Keratinocyte (primary cell): Measurements from ENCODE around the gene FAAP20. TPM values are rescaled to one million over a fixed set of nuclear protein-coding genes. Genes with fewer than 3 reads are reported as not detected.

ENCODE experiments used
- DNase-seq: peaks from one replicate; pipeline ENCODE4 v3.0.0-alpha.2; 2011; ENCODE audit warnings: low read depth, missing footprints, low spot score
- FAIRE-seq: peaks from 2 replicates; lab custom pipeline; 2011; peaks lifted over from hg19 to GRCh38; lab: Jason Lieb, UNC
- H2AFZ ChIP-seq: 2 replicates; pipeline ENCODE4 v1.6.0; 2012; ENCODE audit warnings: low read length, control low read depth, inconsistent platforms; ENCODE audit not compliant: control insufficient read depth
- H3K27ac ChIP-seq: 2 replicates; pipeline ENCODE4 v1.5.1; 2011; ENCODE audit warnings: low read length; ENCODE audit not compliant: control insufficient read depth, insufficient read depth
- H3K27me3 ChIP-seq: 3 replicates; pipeline ENCODE4 v1.6.0; 2011; ENCODE audit warnings: low read length; ENCODE audit not compliant: control insufficient read depth, insufficient read depth; ENCODE audit errors: extremely low read depth
- H3K36me3 ChIP-seq, 2 experiments: 2 replicates in 1 of 2; 3 replicates in 1 of 2; pipeline ENCODE4 v1.5.1; 2011; ENCODE audit warnings: low read length in 2 of 2, mild to moderate bottlenecking in 1 of 2; ENCODE audit not compliant: control insufficient read depth in 2 of 2, insufficient read depth in 2 of 2; ENCODE audit errors: extremely low read depth in 1 of 2
- H3K4me1 ChIP-seq: 3 replicates; pipeline ENCODE4 v1.5.1; 2011; ENCODE audit warnings: low read length; ENCODE audit not compliant: control insufficient read depth, insufficient read depth; ENCODE audit errors: extremely low read depth
- H3K4me2 ChIP-seq: 3 replicates; pipeline ENCODE4 v1.6.0; 2011; ENCODE audit warnings: low read depth, low read length; ENCODE audit not compliant: control insufficient read depth, insufficient read depth; ENCODE audit errors: extremely low read depth
- H3K4me3 ChIP-seq, 3 experiments: fragments of 200-600 bp in 1 of 3; sonication (generic) in 1 of 3; 2 replicates in 2 of 3; 3 replicates in 1 of 3; pipeline ENCODE4 v1.5.1; 2011 to 2016; ENCODE audit warnings: low read length in 3 of 3, mild to moderate bottlenecking in 3 of 3, control low read depth in 2 of 3, inconsistent platforms in 1 of 3, low read depth in 1 of 3, mixed read lengths in 1 of 3, mixed run types in 1 of 3, moderate library complexity in 1 of 3; ENCODE audit not compliant: control insufficient read depth in 2 of 3, insufficient read depth in 2 of 3; ENCODE audit errors: extremely low read depth in 1 of 3
- H3K79me2 ChIP-seq: 2 replicates; pipeline ENCODE4 v1.6.0; 2012; ENCODE audit warnings: low read length; ENCODE audit not compliant: control insufficient read depth, insufficient read depth
- H3K9ac ChIP-seq: 3 replicates; pipeline ENCODE4 v1.6.0; 2011; ENCODE audit warnings: low read length; ENCODE audit not compliant: control insufficient read depth, insufficient read depth; ENCODE audit errors: extremely low read depth
- H3K9me1 ChIP-seq: 3 replicates; pipeline ENCODE4 v1.6.0; 2011; ENCODE audit warnings: low read length; ENCODE audit not compliant: control insufficient read depth, insufficient read depth; ENCODE audit errors: extremely low read depth
- H3K9me3 ChIP-seq: 2 replicates; pipeline ENCODE4 v1.5.1; 2012; ENCODE audit warnings: low read depth, low read length; ENCODE audit not compliant: control insufficient read depth
- H4K20me1 ChIP-seq: 3 replicates; pipeline ENCODE4 v1.6.0; 2011; ENCODE audit warnings: low read length; ENCODE audit not compliant: control insufficient read depth, insufficient read depth; ENCODE audit errors: extremely low read depth
- EZH2 ChIP-seq: IDR thresholded peaks from one replicate; pipeline ENCODE4 v1.6.1; 2012; ENCODE audit warnings: inconsistent platforms, mild to moderate bottlenecking, low read length, moderate library complexity
- dilution Hi-C: fragments of 300-500 bp; cut with MboI; formaldehyde crosslinking; loops from one replicate; pipeline ENCODE4 v1.7.0; 2020; ENCODE audit warnings: low sequenced_read_pairs; ENCODE audit not compliant: extremely low pct_ligation_motif_present
- polyA plus RNA-seq, 5 experiments: library from polyadenylated mRNA; depleted of rRNA in 3 of 5; stranded (reverse) in 3 of 5; stranded (forward) in 1 of 5; unstranded in 1 of 5; fragments of >200 nt; gene quantifications; 1 replicate in 1 of 5; 2 replicates in 3 of 5; 3 replicates in 1 of 5; pipeline versions ENCODE4 v1.2.1 to v1.2.3, GENCODE V29; 2011 to 2012; ENCODE audit warnings: missing spikeins in 2 of 5, low read depth in 1 of 5, low replicate concordance in 1 of 5
- TF ChIP-seq, protein P1 (sequence below), 3 experiments: IDR thresholded peaks in 1 of 3; conservative IDR thresholded peaks in 1 of 3; optimal IDR thresholded peaks in 1 of 3; 2 replicates in 2 of 3; 3 replicates in 1 of 3; pipeline versions ENCODE3 to v1.5.1; 2011; ENCODE audit warnings: low read length in 3 of 3, mild to moderate bottlenecking in 3 of 3, moderate library complexity in 2 of 3, control low read depth in 1 of 3, inconsistent platforms in 1 of 3; ENCODE audit not compliant: insufficient read depth in 2 of 3; ENCODE audit errors: extremely low read depth in 1 of 3

FAAP20 gene
- polyA plus RNA-seq, 1 donor (not counting 4 experiments of a cell fraction or from before 2014, with no cell fraction given): 7.3 TPM

DNA sequence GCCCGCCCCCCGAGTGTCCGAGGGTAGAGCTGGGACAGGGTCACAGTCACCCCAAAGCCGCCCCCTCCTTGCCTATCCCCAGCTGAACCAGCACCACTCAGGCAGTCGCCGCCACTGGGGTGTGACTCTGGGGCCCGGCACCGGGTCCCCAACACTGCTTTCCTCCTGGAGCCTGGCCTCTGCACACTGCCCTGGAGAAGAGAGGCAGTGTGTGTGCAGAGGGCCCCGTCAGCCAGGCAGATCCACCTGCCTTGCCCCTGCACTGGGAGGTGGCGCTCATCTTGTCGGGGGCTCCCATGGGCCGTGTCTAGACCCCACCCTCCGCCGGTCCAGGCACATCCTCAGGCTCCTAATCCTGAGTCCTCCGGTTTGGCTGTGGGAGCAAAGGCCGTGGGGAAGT lies 15.7 kb downstream of the FAAP20 start:
- no peaks in the 10 kb centered on the region for H4K20me1 ChIP-seq
- H3K27ac ChIP-seq: no peak overlapping the region
- H3K4me2 ChIP-seq: no peak overlapping the region
- DNase-seq (no peak), FAIRE-seq (no peak)
- no peaks in the 10 kb centered on the region for H3K9me1 ChIP-seq
- TF ChIP-seq EZH2: no peak
- TF ChIP-seq, protein P1, sequence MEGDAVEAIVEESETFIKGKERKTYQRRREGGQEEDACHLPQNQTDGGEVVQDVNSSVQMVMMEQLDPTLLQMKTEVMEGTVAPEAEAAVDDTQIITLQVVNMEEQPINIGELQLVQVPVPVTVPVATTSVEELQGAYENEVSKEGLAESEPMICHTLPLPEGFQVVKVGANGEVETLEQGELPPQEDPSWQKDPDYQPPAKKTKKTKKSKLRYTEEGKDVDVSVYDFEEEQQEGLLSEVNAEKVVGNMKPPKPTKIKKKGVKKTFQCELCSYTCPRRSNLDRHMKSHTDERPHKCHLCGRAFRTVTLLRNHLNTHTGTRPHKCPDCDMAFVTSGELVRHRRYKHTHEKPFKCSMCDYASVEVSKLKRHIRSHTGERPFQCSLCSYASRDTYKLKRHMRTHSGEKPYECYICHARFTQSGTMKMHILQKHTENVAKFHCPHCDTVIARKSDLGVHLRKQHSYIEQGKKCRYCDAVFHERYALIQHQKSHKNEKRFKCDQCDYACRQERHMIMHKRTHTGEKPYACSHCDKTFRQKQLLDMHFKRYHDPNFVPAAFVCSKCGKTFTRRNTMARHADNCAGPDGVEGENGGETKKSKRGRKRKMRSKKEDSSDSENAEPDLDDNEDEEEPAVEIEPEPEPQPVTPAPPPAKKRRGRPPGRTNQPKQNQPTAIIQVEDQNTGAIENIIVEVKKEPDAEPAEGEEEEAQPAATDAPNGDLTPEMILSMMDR (optimal IDR thresholded peaks at IDR 0.05 in 1 of 3, IDR thresholded peaks at IDR 0.05 in 1 of 3, conservative IDR thresholded peaks at IDR 0.05 in 1 of 3; ENCODE audit: extremely low read depth in 1 of 3, insufficient read depth in 2 of 3, low read length in 3 of 3): no peak
- dilution Hi-C loops: no loop called here
- H3K4me3 ChIP-seq: no peak overlapping the region
- H2AFZ ChIP-seq: no peak overlapping the region
- peaks cover 8% of the 10 kb centered on the region for H3K4me1 ChIP-seq
- no peaks in the 10 kb centered on the region for H3K79me2 ChIP-seq
- peaks cover 12 to 16% of the 10 kb centered on the region in 2 experiments for H3K36me3 ChIP-seq
- no peaks in the 10 kb centered on the region for H3K27me3 ChIP-seq
- no peak overlapping the region for H3K9ac ChIP-seq
- no peaks in the 10 kb centered on the region for H3K9me3 ChIP-seq

DNA sequence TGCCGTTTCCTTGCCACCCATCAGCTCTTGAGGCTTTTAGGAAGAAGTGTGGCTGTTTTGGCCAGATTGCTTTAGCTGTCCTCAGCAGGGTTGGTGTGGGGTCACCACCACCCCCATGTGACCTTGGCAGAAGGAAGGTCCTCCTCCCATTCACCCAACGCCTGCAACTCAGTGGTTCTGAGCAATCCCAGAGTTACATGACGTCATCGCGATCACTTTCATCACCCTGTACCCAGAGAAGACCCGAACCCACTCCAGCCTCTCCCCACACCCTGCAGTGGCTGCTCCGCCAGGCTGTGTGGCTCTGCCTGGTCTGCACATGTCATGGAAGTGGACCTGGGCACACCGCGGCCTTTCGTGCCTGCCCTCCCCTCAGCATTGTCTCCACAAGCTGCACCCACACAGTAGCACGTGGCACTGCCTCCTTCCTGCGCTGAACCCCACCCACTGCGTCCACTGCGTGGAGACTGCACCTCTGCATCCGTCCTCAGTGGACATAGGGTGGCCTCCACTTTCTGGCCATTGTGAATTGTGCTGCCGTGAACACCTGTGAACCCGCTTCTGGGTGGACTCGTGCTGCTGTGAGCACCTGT lies 16.5 kb downstream of the FAAP20 start:
- dilution Hi-C loops: no loop called here
- Histone ChIP-seq H3K36me3 (peaks cover 12 to 21% of the 10 kb centered on the region in 2 experiments), H3K4me3 (no peak overlapping the region), H3K9me1 (no peaks in the 10 kb centered on the region), H3K4me2 (no peak overlapping the region), H3K27ac (no peak overlapping the region), H2AFZ (no peak overlapping the region), H3K27me3 (no peaks in the 10 kb centered on the region), H3K9ac (no peak overlapping the region), H3K79me2 (no peaks in the 10 kb centered on the region), H3K9me3 (no peaks in the 10 kb centered on the region), H3K4me1 (peaks cover 8% of the 10 kb centered on the region), H4K20me1 (no peaks in the 10 kb centered on the region)
- no peak for FAIRE-seq
- DNase-seq: no peak
- TF ChIP-seq, protein P1 (optimal IDR thresholded peaks at IDR 0.05 in 1 of 3, IDR thresholded peaks at IDR 0.05 in 1 of 3, conservative IDR thresholded peaks at IDR 0.05 in 1 of 3; ENCODE audit: extremely low read depth in 1 of 3, insufficient read depth in 2 of 3, low read length in 3 of 3): no peak
- no peak for TF ChIP-seq EZH2
